K562 (cell line): ENCODE results near the gene LIMS2. TPM values are rescaled to one million over a fixed set of nuclear protein-coding genes. Genes with fewer than 3 reads are reported as not detected.

ENCODE experiments used
- ATAC-seq: fragments of 200-7000 bp; cut with Tn5 transposase; 3 replicates; pipeline ENCODE4 v1.9.1; 2020; ENCODE audit warnings: moderate library complexity
- BruUV-seq: library from RNA; stranded (reverse); fragments of 400-500 nt; replicated peaks from 2 replicates; lab custom pipeline; 2021; lab: Mats Ljungman, UMichigan
- CTCF ChIA-PET: fragments of 300-600 bp; formaldehyde crosslinking; extraction: SDS; loops from one replicate; lab custom pipeline; 2021; ENCODE audit warnings: low intra/inter-chr PET ratio; lab: Yijun Ruan, JAX
- POLR2A ChIA-PET: fragments of 300-600, 350-650 bp; sonication (Branson Sonifier 250); formaldehyde crosslinking; extraction: SDS; loops from one replicate; lab custom pipeline; 2021; ENCODE audit warnings: antibody characterized with exemption, inconsistent platforms; lab: Yijun Ruan, JAX
- DNase-seq, 4 experiments: peaks; one replicate each; pipeline versions ENCODE4 v3.0.0 to v3.0.0-alpha.2; 2011 to 2018; ENCODE audit warnings: low spot score in 3 of 4, mixed read lengths in 3 of 4; ENCODE audit errors: extremely low read depth in 1 of 4
- FAIRE-seq: peaks from 2 replicates; lab custom pipeline; 2011; peaks lifted over from hg19 to GRCh38; lab: Jason Lieb, UNC
- H2AFZ ChIP-seq: 2 replicates; pipeline ENCODE4 v1.6.0; 2011; ENCODE audit warnings: low read depth, low read length, control low read depth, inconsistent platforms
- H3K27ac ChIP-seq: fragments of 200-600 bp; 3 replicates; pipeline ENCODE4 v1.8.0; 2011; ENCODE audit warnings: low read depth, mild to moderate bottlenecking, control low read depth, inconsistent platforms, low read length, moderate library complexity, mixed read lengths; ENCODE audit errors: extremely low read depth
- H3K27me3 ChIP-seq, 2 experiments: fragments of 300-600 bp in 1 of 2; 2 replicates in 1 of 2; 3 replicates in 1 of 2; pipeline versions ENCODE4 v1.6.0 to v1.8.0; 2011; ENCODE audit warnings: inconsistent platforms in 2 of 2, low read length in 2 of 2, mild to moderate bottlenecking in 1 of 2, mixed read lengths in 1 of 2, moderate library complexity in 1 of 2; ENCODE audit not compliant: control insufficient read depth in 2 of 2, insufficient read depth in 2 of 2
- H3K36me3 ChIP-seq: fragments of 300-600 bp; 3 replicates; pipeline ENCODE4 v1.8.0; 2011; ENCODE audit warnings: mild to moderate bottlenecking, low read length, inconsistent platforms; ENCODE audit not compliant: control insufficient read depth, insufficient read depth
- H3K4me1 ChIP-seq, 2 experiments: fragments of 200-600 bp in 1 of 2; replicated peaks in 1 of 2; 2 replicates in 1 of 2; 3 replicates in 1 of 2; pipeline versions ENCODE4 v1.5.1 to v1.8.0; 2011; ENCODE audit warnings: inconsistent platforms in 2 of 2, low read length in 2 of 2, mild to moderate bottlenecking in 1 of 2, mixed read lengths in 1 of 2, moderate library complexity in 1 of 2; ENCODE audit not compliant: control insufficient read depth in 2 of 2, insufficient read depth in 2 of 2
- H3K4me2 ChIP-seq: 2 replicates; pipeline ENCODE4 v1.6.1; 2011; ENCODE audit warnings: low read length, control low read depth, inconsistent platforms, mixed read lengths; ENCODE audit not compliant: insufficient read depth
- H3K4me3 ChIP-seq: fragments of 200-600 bp; sonication (generic), shearing (Covaris generic); 2 replicates; pipeline ENCODE4 v1.5.1; 2016; ENCODE audit warnings: control low read depth, inconsistent platforms
- H3K79me2 ChIP-seq: fragments of 200-600 bp; 3 replicates; pipeline ENCODE4 v1.8.0; 2011; ENCODE audit warnings: low read length, inconsistent platforms; ENCODE audit not compliant: control insufficient read depth, insufficient read depth
- H3K9ac ChIP-seq, 2 experiments: 2 replicates each; pipeline versions ENCODE4 v1.6.0 to v1.6.1; 2011; ENCODE audit warnings: low read depth in 2 of 2, low read length in 2 of 2, control low read depth in 1 of 2, inconsistent platforms in 1 of 2, mild to moderate bottlenecking in 1 of 2, mixed read lengths in 1 of 2; ENCODE audit not compliant: insufficient read depth in 1 of 2
- H3K9me1 ChIP-seq: one replicate; pipeline ENCODE4 v1.6.0; 2011; ENCODE audit warnings: inconsistent platforms, mild to moderate bottlenecking, low read length, moderate library complexity; ENCODE audit not compliant: control insufficient read depth, insufficient read depth
- H3K9me3 ChIP-seq: replicated peaks from 2 replicates; pipeline ENCODE4 v1.5.1; 2011; ENCODE audit warnings: low read depth, low read length, inconsistent platforms; ENCODE audit not compliant: control insufficient read depth, insufficient read depth
- H4K20me1 ChIP-seq: replicated peaks from 2 replicates; pipeline ENCODE4 v1.6.1; 2011; ENCODE audit warnings: low read length, inconsistent platforms, mixed read lengths; ENCODE audit not compliant: control insufficient read depth, insufficient read depth
- ID3 ChIP-seq, 2 experiments: fragments of 250-450 bp in 1 of 2; fragments of 450-650 bp in 1 of 2; sonication (Bioruptor Pico) in 1 of 2; IDR thresholded peaks; 2 replicates each; pipeline versions ENCODE4 v1.6.1 to v1.8.0; 2016 to 2021; ENCODE audit warnings: mild to moderate bottlenecking in 2 of 2, moderate library complexity in 2 of 2, missing compliant biosample characterization in 1 of 2, missing genetic modification characterization in 1 of 2
- KHSRP ChIP-seq: fragments of 450-650 bp; IDR thresholded peaks from 2 replicates; pipeline ENCODE4 v1.6.1; 2017
- MXD1 ChIP-seq: fragments of 250-450 bp; sonication (Bioruptor Pico); IDR thresholded peaks from 2 replicates; pipeline ENCODE4 v1.8.0; 2021; ENCODE audit warnings: borderline replicate concordance, mild to moderate bottlenecking, moderate library complexity; ENCODE audit not compliant: poor library complexity, severe bottlenecking
- POLR3A ChIP-seq: IDR thresholded peaks from 2 replicates; pipeline ENCODE4 v1.6.1; 2011; ENCODE audit warnings: borderline replicate concordance, mild to moderate bottlenecking, moderate library complexity; ENCODE audit not compliant: insufficient read length, insufficient read depth; ENCODE audit errors: extremely low read depth
- SMAD2 ChIP-seq: fragments of 150-350 bp; IDR thresholded peaks from 2 replicates; pipeline ENCODE4 v1.6.1; 2014; ENCODE audit warnings: low read depth, mild to moderate bottlenecking, low read length
- SRSF9 ChIP-seq: fragments of 200-400 bp; formaldehyde crosslinking; IDR thresholded peaks from 2 replicates; pipeline ENCODE4 v1.6.1; 2017; ENCODE audit warnings: low read depth, low read length, borderline replicate concordance
- TCFL5 ChIP-seq: fragments of 250-450 bp; sonication (Bioruptor Pico); conservative IDR thresholded peaks from 2 replicates; pipeline ENCODE4 v1.6.1; 2021; ENCODE audit warnings: mild to moderate bottlenecking, moderate library complexity, matching md5 sums
- ZBTB11 ChIP-seq, 3 experiments: fragments of 200-800 bp in 1 of 3; fragments of 250-450 bp in 1 of 3; fragments of 450-650 bp in 1 of 3; sonication (Bioruptor Pico) in 1 of 3; sonication (Bioruptor generic) in 1 of 3; formaldehyde crosslinking in 1 of 3; IDR thresholded peaks; 2 replicates each; pipeline versions ENCODE4 v1.6.1 to v1.8.0; 2016 to 2022; ENCODE audit warnings: mild to moderate bottlenecking in 2 of 3, missing genetic modification characterization in 2 of 3, missing compliant biosample characterization in 1 of 3, moderate library complexity in 1 of 3
- ZBTB26 ChIP-seq: fragments of 450-650 bp; formaldehyde crosslinking; IDR thresholded peaks from 2 replicates; pipeline ENCODE4 v1.4.0; 2022; ENCODE audit warnings: missing genetic modification characterization
- ZNF121 ChIP-seq: sonication (generic); formaldehyde crosslinking; conservative IDR thresholded peaks from 2 replicates; pipeline ENCODE4 v1.8.0; 2022; ENCODE audit warnings: missing genetic modification reagents
- ZNF23 ChIP-seq: fragments of 250-450 bp; sonication (Bioruptor Pico); IDR thresholded peaks from 2 replicates; pipeline ENCODE4 v1.4.0; 2020; ENCODE audit warnings: mild to moderate bottlenecking
- ZNF507 ChIP-seq: conservative IDR thresholded peaks from 2 replicates; pipeline ENCODE4 v1.6.1; 2017; ENCODE audit warnings: missing genetic modification characterization, missing compliant biosample characterization
- WGBS: fragments of 100-300 bp; shearing (Covaris generic); methylation state at CpG from one replicate; pipeline ENCODE4 v1.1.6; 2016; ENCODE audit warnings: low coverage, mixed read lengths; ENCODE audit not compliant: insufficient coverage; ENCODE audit errors: missing lambda C conversion rate; 5-methylcytosine and 5-hydroxymethylcytosine counted together
- in situ Hi-C: fragments of 300-500 bp; cut with MboI; formaldehyde crosslinking; loops from 4 replicates; pipeline ENCODE4 v1.15.0; 2018; ENCODE audit warnings: inconsistent platforms, mixed read lengths
- intact Hi-C: fragments of 100-400 bp; cut with micrococcal nuclease; formaldehyde crosslinking; loops from 2 replicates; pipeline ENCODE4 v1.14.2; 2022
- polyA plus RNA-seq, 8 experiments: library from polyadenylated mRNA; depleted of rRNA in 4 of 8; stranded (reverse) in 5 of 8; unstranded in 3 of 8; fragments of >200 nt; fragmentation: Nextera tagmentation in 2 of 8; fragmentation: Illumina TruSeq in 1 of 8; extraction: Ambion mirVana in 2 of 8; extraction: Trizol in 1 of 8; gene quantifications; 2 replicates each; pipeline versions ENCODE4 v1.2.1 to v1.2.3, GENCODE V29; 2011 to 2014; ENCODE audit warnings: inconsistent platforms in 1 of 8, missing spikeins in 1 of 8
- total RNA-seq, 7 experiments: library from RNA; depleted of rRNA in 6 of 7; stranded (reverse); fragments of >200 nt in 6 of 7; fragmentation: Illumina TruSeq in 2 of 7; extraction: Trizol in 2 of 7; gene quantifications; 2 replicates each; pipeline versions ENCODE4 v1.2.1 to v1.2.3, GENCODE V29; 2011 to 2021; ENCODE audit warnings: low replicate concordance in 1 of 7

LIMS2 gene
- total and polyA plus RNA-seq, 9 of the 15 experiments (the other 6 are each of a cell fraction or from before 2014, with no cell fraction given): 0.04 to 0.22 TPM; not detected in 7

GRCh38 chr2:127592761-127593227 lies 82.5 kb downstream of the LIMS2 start:
- Histone ChIP-seq H3K4me2 (no peak overlapping the region), H3K36me3 (no peaks in the 10 kb centered on the region), H2AFZ (no peak overlapping the region), H3K4me1 (peaks cover 0 to 13% of the 10 kb centered on the region in 2 experiments; a peak in 1 of 5 replicates), H3K9me1 (no peaks in the 10 kb centered on the region), H3K27me3 (peaks cover 0 to 22% of the 10 kb centered on the region in 2 experiments; a peak in 3 of 5 replicates), H4K20me1 (no peaks in the 10 kb centered on the region), H3K79me2 (no peaks in the 10 kb centered on the region), H3K9me3 (no peaks in the 10 kb centered on the region), H3K4me3 (no peak overlapping the region), H3K9ac (peak overlapping the region in 1 of 2 experiments; percentile 21; a peak in 1 of 4 replicates), H3K27ac (no peak overlapping the region)
- WGBS: 37% methylated on average over 17 of the region's 37 CpGs
- BruUV-seq: no TSS peak
- ATAC-seq (no peak), FAIRE-seq (no peak), DNase-seq (no peak)
- ChIA-PET POLR2A (interaction anchor here (0.7 to 1.0 kb wide), 3 partner anchors 11 to 513 kb away, joined by 3 to 4 read pairs (median 4); partner anchors contain the start of gene SFT2D3), CTCF (interaction anchor here (1.3 kb wide), 1 partner anchor 57 kb away, joined by 8 read pairs; no protein-coding TSS in a partner anchor)
- in situ Hi-C loops (no loop called here), intact Hi-C loops (no loop called here)
- no peak for TF ChIP-seq POLR3A
- TF ChIP-seq ZNF23 (CRISPR knock-in tag): no peak
- no peak for TF ChIP-seq ID3 (CRISPR knock-in tag; IDR thresholded peaks at IDR 0.05)
- no peak for TF ChIP-seq ID3 (tag; IDR thresholded peaks at IDR 0.05)
- no peak for TF ChIP-seq SRSF9
- TF ChIP-seq MXD1 (CRISPR knock-in tag): no peak
- TF ChIP-seq ZNF507 (tag): no peak
- TF ChIP-seq ZNF121 (CRISPR knock-in tag): no peak
- TF ChIP-seq SMAD2: no peak
- no peak for TF ChIP-seq ZBTB11 (CRISPR knock-in tag; IDR thresholded peaks at IDR 0.05)
- no peak for TF ChIP-seq KHSRP
- no peak for TF ChIP-seq ZBTB26 (CRISPR knock-in tag)
- TF ChIP-seq TCFL5 (CRISPR knock-in tag): no peak
